ENCODE measurements around the gene SCAP. TPM values are rescaled to one million over a fixed set of nuclear protein-coding genes. Genes with fewer than 3 reads are reported as not detected.
A peak's percentile ranks its signal among the peaks of the same experiment; 100 is the strongest.

SCAP gene
- total RNA-seq, 1 donor from 2014 or later = 87.2 TPM

GRCh38 chr3:47410801-47411646, 64.7 kb downstream of the SCAP start:
- intact Hi-C loops (cut with micrococcal nuclease) = no loop called here
- Mint-ChIP-seq H3K9me3 (no peaks in the 10 kb centered on the region), H3K36me3 (ENCODE audit: low read depth) (peaks cover 40% of the 10 kb centered on the region), H3K27me3 (no peaks in the 10 kb centered on the region), H3K4me1 (peaks cover 3% of the 10 kb centered on the region), H3K4me3 (no peak overlapping the region), H3K27ac (no peak overlapping the region)
- DNase-seq = no peak

GRCh38 chr3:47410417-47410720, 65.4 kb downstream of the SCAP start:
- H3K4me3 Mint-ChIP-seq = no peak overlapping the region
- no peak for DNase-seq
- H3K27me3 Mint-ChIP-seq = no peaks in the 10 kb centered on the region
- no peak overlapping the region for H3K27ac Mint-ChIP-seq
- intact Hi-C loops (cut with micrococcal nuclease) = no loop called here
- H3K4me1 Mint-ChIP-seq = peaks cover 3% of the 10 kb centered on the region
- peaks cover 37% of the 10 kb centered on the region for H3K36me3 Mint-ChIP-seq (ENCODE audit: low read depth)
- no peaks in the 10 kb centered on the region for H3K9me3 Mint-ChIP-seq

DNA sequence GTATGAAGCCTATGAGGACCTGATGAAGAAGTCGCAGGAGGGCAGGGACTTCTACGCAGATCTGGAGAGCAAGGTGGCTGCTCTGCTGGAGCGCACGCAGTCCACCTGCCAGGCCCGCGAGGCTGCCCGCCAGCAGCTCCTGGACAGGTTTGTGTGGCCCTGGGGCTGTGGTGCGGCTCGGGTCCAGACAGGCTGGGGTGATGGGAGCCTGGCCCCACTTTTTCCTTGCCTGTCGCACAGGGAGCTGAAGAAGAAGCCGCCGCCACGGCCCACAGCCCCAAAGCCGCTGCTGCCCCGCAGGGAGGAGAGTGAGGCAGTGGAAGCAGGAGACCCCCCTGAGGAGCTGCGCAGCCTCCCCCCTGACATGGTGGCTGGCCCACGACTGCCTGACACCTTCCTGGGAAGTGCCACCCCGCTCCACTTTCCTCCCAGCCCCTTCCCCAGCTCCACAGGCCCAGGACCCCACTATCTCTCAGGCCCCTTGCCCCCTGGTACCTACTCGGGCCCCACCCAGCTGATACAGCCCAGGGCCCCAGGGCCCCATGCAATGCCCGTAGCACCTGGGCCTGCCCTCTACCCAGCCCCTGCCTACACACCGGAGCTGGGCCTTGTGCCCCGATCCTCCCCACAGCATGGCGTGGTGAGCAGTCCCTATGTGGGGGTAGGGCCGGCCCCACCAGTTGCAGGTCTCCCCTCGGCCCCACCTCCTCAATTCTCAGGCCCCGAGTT, 65.9 kb downstream of the SCAP start:
- Mint-ChIP-seq H3K36me3 (ENCODE audit: low read depth) (peaks cover 32% of the 10 kb centered on the region), H3K27me3 (no peaks in the 10 kb centered on the region), H3K4me3 (no peak overlapping the region), H3K4me1 (peaks cover 3% of the 10 kb centered on the region), H3K9me3 (no peaks in the 10 kb centered on the region), H3K27ac (no peak overlapping the region)
- DNase-seq = no peak
- intact Hi-C loops (cut with micrococcal nuclease) = no loop called here

GRCh38 chr3:47409284-47409683, 66.5 kb downstream of the SCAP start:
- Mint-ChIP-seq H3K36me3 (ENCODE audit: low read depth) (peaks cover 30% of the 10 kb centered on the region), H3K27ac (no peak overlapping the region), H3K4me1 (peaks cover 3% of the 10 kb centered on the region), H3K4me3 (no peak overlapping the region), H3K9me3 (no peaks in the 10 kb centered on the region), H3K27me3 (no peaks in the 10 kb centered on the region)
- DNase-seq = no peak
- intact Hi-C loops (cut with micrococcal nuclease) = no loop called here

- Mint-ChIP-seq H3K27me3 (no peaks in the 10 kb centered on the region), H3K36me3 (ENCODE audit: low read depth) (peaks cover 28% of the 10 kb centered on the region), H3K4me3 (no peak overlapping the region), H3K9me3 (no peaks in the 10 kb centered on the region), H3K27ac (no peak overlapping the region), H3K4me1 (peaks cover 3% of the 10 kb centered on the region)
- intact Hi-C loops (cut with micrococcal nuclease) = no loop called here
- no peak for DNase-seq
Observed at GRCh38 chr3:47408839-47409229, 66.9 kb downstream of the SCAP start.

- intact Hi-C loops (cut with micrococcal nuclease) = no loop called here
- H3K9me3 Mint-ChIP-seq = no peaks in the 10 kb centered on the region
- H3K36me3 Mint-ChIP-seq (ENCODE audit: low read depth) = peaks cover 25% of the 10 kb centered on the region
- no peaks in the 10 kb centered on the region for H3K27me3 Mint-ChIP-seq
- no peak overlapping the region for H3K4me3 Mint-ChIP-seq
- H3K4me1 Mint-ChIP-seq = peaks cover 3% of the 10 kb centered on the region
- no peak for DNase-seq
- H3K27ac Mint-ChIP-seq = peak overlapping the region; percentile 13
Observed at GRCh38 chr3:47407896-47408838, 67.6 kb downstream of the SCAP start.

DNA sequence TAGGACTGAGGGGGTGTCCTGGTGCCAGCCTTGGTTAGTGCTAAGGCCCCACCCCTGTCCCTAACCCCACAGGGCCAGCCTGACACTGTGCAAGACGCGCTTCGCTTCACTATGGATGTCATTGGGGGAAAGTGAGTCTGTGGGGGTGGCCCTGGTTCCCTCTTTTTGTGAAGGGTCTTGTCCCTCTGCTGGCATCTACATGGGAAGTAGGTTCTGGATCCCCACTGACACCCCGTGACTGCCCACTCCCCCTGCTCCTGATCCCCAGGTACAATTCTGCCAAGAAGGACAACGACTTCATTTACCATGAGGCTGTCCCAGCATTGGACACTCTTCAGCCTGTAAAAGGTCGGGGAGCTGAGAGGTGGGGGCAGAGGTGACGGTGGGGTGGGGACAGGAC, 68.5 kb downstream of the SCAP start:
- Mint-ChIP-seq H3K27ac (no peak overlapping the region), H3K27me3 (no peaks in the 10 kb centered on the region), H3K36me3 (ENCODE audit: low read depth) (peaks cover 21% of the 10 kb centered on the region), H3K9me3 (no peaks in the 10 kb centered on the region), H3K4me3 (no peak overlapping the region), H3K4me1 (peaks cover 3% of the 10 kb centered on the region)
- intact Hi-C loops (cut with micrococcal nuclease) = no loop called here
- DNase-seq = no peak

DNA sequence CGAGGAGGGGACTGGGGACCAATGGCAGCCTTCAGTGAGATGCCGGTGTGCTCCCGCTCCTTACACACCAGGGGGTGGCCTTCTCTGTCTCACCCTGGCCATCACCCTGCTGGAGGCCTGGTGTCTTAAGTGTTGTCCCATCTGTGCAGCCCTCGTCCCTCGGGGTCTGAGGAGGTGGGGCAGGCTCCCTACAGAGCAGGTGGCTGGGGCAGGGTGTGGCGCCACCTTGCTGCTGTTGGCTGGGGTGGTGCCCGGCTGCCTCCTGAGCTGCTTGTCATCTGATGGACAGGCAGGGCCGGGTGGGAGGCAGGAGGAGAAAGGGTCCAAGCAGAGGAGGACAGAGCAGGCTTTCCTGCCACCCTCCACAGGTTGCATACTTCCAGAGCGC, 69.0 kb downstream of the SCAP start:
- no peak overlapping the region for H3K27ac Mint-ChIP-seq
- intact Hi-C loops (cut with micrococcal nuclease) = no loop called here
- H3K9me3 Mint-ChIP-seq = no peaks in the 10 kb centered on the region

GRCh38 chr3:47405820-47406761, 69.7 kb downstream of the SCAP start:
- Mint-ChIP-seq H3K9me3 (no peaks in the 10 kb centered on the region), H3K4me1 (peaks cover 3% of the 10 kb centered on the region), H3K4me3 (no peak overlapping the region), H3K36me3 (ENCODE audit: low read depth) (peaks cover 17% of the 10 kb centered on the region), H3K27ac (no peak overlapping the region), H3K27me3 (no peaks in the 10 kb centered on the region)
- no peak for DNase-seq
- intact Hi-C loops (cut with micrococcal nuclease) = no loop called here

More for the DNA sequence above, 69.0 kb downstream of the SCAP start:
- Mint-ChIP-seq H3K36me3 (ENCODE audit: low read depth) (peaks cover 19% of the 10 kb centered on the region), H3K27me3 (no peaks in the 10 kb centered on the region), H3K4me3 (no peak overlapping the region), H3K4me1 (peaks cover 3% of the 10 kb centered on the region)
- DNase-seq = no peak

DNA sequence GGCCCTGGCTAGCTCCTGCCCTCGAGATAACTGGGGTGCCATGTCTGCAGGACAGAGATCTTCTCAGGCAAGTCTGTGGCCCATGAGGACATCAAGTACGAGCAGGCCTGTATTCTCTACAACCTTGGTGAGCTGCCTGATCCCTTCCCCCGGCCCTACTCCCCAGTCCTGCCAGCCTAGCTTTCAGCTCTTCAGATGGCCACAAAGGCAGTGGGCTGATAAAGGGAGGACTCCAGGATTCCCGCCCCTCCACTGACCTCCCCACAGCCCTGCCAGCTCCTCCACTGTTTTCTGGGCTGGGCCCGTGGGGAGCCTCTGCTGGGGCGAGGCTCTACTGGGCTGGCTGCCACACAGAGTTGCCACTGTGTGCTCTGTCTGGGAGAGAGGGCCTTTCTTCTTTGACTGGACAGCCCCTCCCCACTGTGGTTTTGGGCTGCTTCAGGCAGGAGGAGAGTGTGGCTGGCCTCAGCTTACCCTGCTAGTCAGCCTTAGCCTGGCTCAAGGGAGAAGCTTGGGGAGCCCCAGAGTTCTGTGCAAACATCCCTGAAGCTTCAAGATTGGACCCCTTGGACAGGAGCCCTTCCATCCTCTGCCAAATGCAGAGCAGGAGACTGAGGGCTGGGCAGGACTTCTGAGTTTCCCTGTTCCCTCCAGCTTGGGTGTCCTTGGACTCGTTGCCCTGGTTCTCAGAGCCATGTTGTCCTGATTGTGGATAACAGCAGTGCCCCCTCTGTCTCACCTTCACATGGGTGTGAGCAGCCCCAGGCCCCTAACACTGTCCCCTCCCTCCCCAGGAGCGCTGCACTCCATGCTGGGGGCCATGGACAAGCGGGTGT, 70.6 kb downstream of the SCAP start:
- H3K9me3 Mint-ChIP-seq = no peaks in the 10 kb centered on the region
- peaks cover 3% of the 10 kb centered on the region for H3K4me1 Mint-ChIP-seq
- intact Hi-C loops (cut with micrococcal nuclease) = no loop called here
- DNase-seq = no peak
- H3K4me3 Mint-ChIP-seq = no peak overlapping the region
- no peak overlapping the region for H3K27ac Mint-ChIP-seq
- peaks cover 19% of the 10 kb centered on the region for H3K36me3 Mint-ChIP-seq (ENCODE audit: low read depth)
- H3K27me3 Mint-ChIP-seq = no peaks in the 10 kb centered on the region

- DNase-seq = no peak
- H3K4me1 Mint-ChIP-seq = peaks cover 3% of the 10 kb centered on the region
- H3K27me3 Mint-ChIP-seq = no peaks in the 10 kb centered on the region
- no peaks in the 10 kb centered on the region for H3K9me3 Mint-ChIP-seq
- peaks cover 20% of the 10 kb centered on the region for H3K36me3 Mint-ChIP-seq (ENCODE audit: low read depth)
- no peak overlapping the region for H3K27ac Mint-ChIP-seq
- intact Hi-C loops (cut with micrococcal nuclease) = no loop called here
- H3K4me3 Mint-ChIP-seq = no peak overlapping the region
Observed at GRCh38 chr3:47404431-47404876, 71.3 kb downstream of the SCAP start.

- Mint-ChIP-seq H3K27me3 (no peaks in the 10 kb centered on the region), H3K9me3 (no peaks in the 10 kb centered on the region), H3K4me1 (peaks cover 18% of the 10 kb centered on the region), H3K36me3 (ENCODE audit: low read depth) (peaks cover 18% of the 10 kb centered on the region), H3K27ac (peak overlapping the region; percentile 17), H3K4me3 (no peak overlapping the region)
- intact Hi-C loops (cut with micrococcal nuclease) = no loop called here
- no peak for DNase-seq
Observed at GRCh38 chr3:47399531-47400270, 76.0 kb downstream of the SCAP start.
